GM12878 (cell line): ENCODE results near the gene KRTAP5-10. TPM values are rescaled to one million over a fixed set of nuclear protein-coding genes. Genes with fewer than 3 reads are reported as not detected.
A peak's percentile ranks its signal among the peaks of the same experiment; 100 is the strongest.

Experiments used
- ATAC-seq: fragments of 200-7000 bp; cut with Tn5 transposase; 3 replicates; pipeline ENCODE4 v1.9.1; 2020; ENCODE audit warnings: mild to moderate bottlenecking, moderate library complexity
- BruUV-seq: library from RNA; stranded (reverse); fragments of 400-500 nt; replicated peaks from 2 replicates; lab custom pipeline; 2021; lab: Mats Ljungman, UMichigan
- CTCF ChIA-PET: fragments of 300-600 bp; sonication (Branson Sonifier 250); formaldehyde crosslinking; extraction: SDS; loops from one replicate; lab custom pipeline; 2021; ENCODE audit warnings: inconsistent platforms; lab: Yijun Ruan, JAX
- POLR2A ChIA-PET: fragments of 350-600 bp; formaldehyde crosslinking; extraction: SDS; loops from one replicate; lab custom pipeline; 2021; ENCODE audit warnings: inconsistent platforms; lab: Charles Lee
- RAD21 ChIA-PET: fragments of 300-600 bp; sonication (Branson Sonifier 250); formaldehyde crosslinking; loops from one replicate; lab custom pipeline; 2023; ENCODE audit warnings: antibody characterized with exemption; ENCODE audit not compliant: unreplicated experiment; lab: Charles Lee
- SMC1A ChIA-PET: fragments of 300-600 bp; sonication (Branson Sonifier 250); formaldehyde crosslinking; loops from one replicate; lab custom pipeline; 2023; ENCODE audit not compliant: unreplicated experiment, uncharacterized antibody; lab: Charles Lee
- DNase-seq: peaks from one replicate; pipeline ENCODE4 v3.0.0-alpha.2; 2011; ENCODE audit warnings: low read depth, low spot score
- FAIRE-seq: peaks from 3 replicates; lab custom pipeline; 2011; peaks lifted over from hg19 to GRCh38; lab: Jason Lieb, UNC
- H2AFZ ChIP-seq: 2 replicates; pipeline ENCODE4 v1.6.0; 2011; ENCODE audit warnings: low read depth, low read length, control low read depth; ENCODE audit not compliant: control insufficient read depth
- H3K27ac ChIP-seq: 2 replicates; pipeline ENCODE4 v1.5.1; 2011; ENCODE audit warnings: control low read depth; ENCODE audit not compliant: control insufficient read depth, insufficient read depth
- H3K27me3 ChIP-seq, 2 experiments: replicated peaks in 1 of 2; 2 replicates each; pipeline versions ENCODE4 v1.6.0 to v1.6.1; 2011; ENCODE audit warnings: low read length in 1 of 2; ENCODE audit not compliant: control insufficient read depth in 2 of 2, insufficient read depth in 2 of 2
- H3K36me3 ChIP-seq, 2 experiments: 2 replicates each; pipeline ENCODE4 v1.5.1; 2011; ENCODE audit warnings: low read length in 1 of 2; ENCODE audit not compliant: control insufficient read depth in 2 of 2, insufficient read depth in 2 of 2
- H3K4me1 ChIP-seq: 2 replicates; pipeline ENCODE4 v1.6.1; 2011; ENCODE audit warnings: mild to moderate bottlenecking, low read length, moderate library complexity, mixed read lengths; ENCODE audit not compliant: control insufficient read depth, insufficient read depth
- H3K4me2 ChIP-seq: 2 replicates; pipeline ENCODE4 v1.6.0; 2011; ENCODE audit warnings: control low read depth; ENCODE audit not compliant: control insufficient read depth, insufficient read depth
- H3K4me3 ChIP-seq: fragments of 200-600 bp; sonication (generic); 2 replicates; pipeline ENCODE4 v1.5.1; 2016
- H3K79me2 ChIP-seq: 2 replicates; pipeline ENCODE4 v1.6.0; 2011; ENCODE audit warnings: low read length; ENCODE audit not compliant: control insufficient read depth, insufficient read depth
- H3K9ac ChIP-seq: 2 replicates; pipeline ENCODE4 v1.8.0; 2011; ENCODE audit warnings: low read length, control low read depth, mixed read lengths; ENCODE audit not compliant: control insufficient read depth, insufficient read depth
- H3K9me3 ChIP-seq: replicated peaks from 3 replicates; pipeline ENCODE4 v1.5.1; 2011; ENCODE audit warnings: mild to moderate bottlenecking, low read length; ENCODE audit not compliant: control insufficient read depth, insufficient read depth
- H4K20me1 ChIP-seq: 2 replicates; pipeline ENCODE4 v1.6.0; 2011; ENCODE audit not compliant: control insufficient read depth, insufficient read depth
- BACH1 ChIP-seq: fragments of 450-650 bp; IDR thresholded peaks from 2 replicates; pipeline ENCODE4 v1.6.1; 2017; ENCODE audit warnings: mild to moderate bottlenecking, borderline replicate concordance
- BHLHE40 ChIP-seq, 2 experiments: fragments of 450-650 bp in 1 of 2; IDR thresholded peaks; 2 replicates each; pipeline ENCODE4 v1.6.1; 2011 to 2017; ENCODE audit warnings: low read depth in 2 of 2, borderline replicate concordance in 1 of 2, improper control_type of control experiment in 1 of 2, low read length in 1 of 2, mild to moderate bottlenecking in 1 of 2
- BRCA1 ChIP-seq: IDR thresholded peaks from 2 replicates; pipeline ENCODE4 v1.6.1; 2011; ENCODE audit warnings: low read depth, low read length, improper control_type of control experiment
- CEBPB ChIP-seq, 2 experiments: fragments of 150-350 bp in 1 of 2; IDR thresholded peaks; 2 replicates each; pipeline ENCODE4 v1.6.1; 2012 to 2014; ENCODE audit warnings: low read depth in 2 of 2, low read length in 2 of 2, borderline replicate concordance in 1 of 2, inconsistent platforms in 1 of 2
- EED ChIP-seq: sonication (generic); IDR thresholded peaks from 2 replicates; pipeline ENCODE4 v1.6.1; 2016; ENCODE audit warnings: antibody characterized with exemption, low read depth
- IKZF2 ChIP-seq, 2 experiments: fragments of 450-650 bp; IDR thresholded peaks; 2 replicates each; pipeline ENCODE4 v1.6.1; 2017; ENCODE audit warnings: mild to moderate bottlenecking in 2 of 2, moderate library complexity in 2 of 2
- JUNB ChIP-seq: IDR thresholded peaks from 2 replicates; pipeline ENCODE4 v1.6.1; 2016; ENCODE audit warnings: antibody characterized with exemption, mild to moderate bottlenecking
- NFIC ChIP-seq: IDR thresholded peaks from 2 replicates; pipeline ENCODE4 v1.6.1; 2012; ENCODE audit warnings: low read depth, mild to moderate bottlenecking, inconsistent platforms, low read length, moderate library complexity
- NFYA ChIP-seq: IDR thresholded peaks from 2 replicates; pipeline ENCODE4 v1.6.1; 2011; ENCODE audit warnings: low read depth, mild to moderate bottlenecking, low read length, improper control_type of control experiment, borderline replicate concordance
- NR2C1 ChIP-seq: fragments of 450-650 bp; IDR thresholded peaks from 2 replicates; pipeline ENCODE4 v1.6.1; 2017; ENCODE audit warnings: antibody characterized with exemption, mild to moderate bottlenecking, moderate library complexity
- POLR2AphosphoS5 ChIP-seq: IDR thresholded peaks from 2 replicates; pipeline ENCODE4 v1.6.1; 2011; ENCODE audit warnings: mild to moderate bottlenecking, low read length, inconsistent platforms
- RUNX3 ChIP-seq: IDR thresholded peaks from 2 replicates; pipeline ENCODE4 v1.6.1; 2012; ENCODE audit warnings: low read length, inconsistent platforms
- SPI1 ChIP-seq: IDR thresholded peaks from 2 replicates; pipeline ENCODE4 v1.6.1; 2011; ENCODE audit warnings: low read depth, mild to moderate bottlenecking, low read length, moderate library complexity, borderline replicate concordance; ENCODE audit not compliant: insufficient read depth
- TCF7 ChIP-seq: IDR thresholded peaks from 2 replicates; pipeline ENCODE4 v1.6.1; 2014; ENCODE audit warnings: antibody characterized with exemption, borderline replicate concordance
- WGBS: methylation state at CpG from one replicate; pipeline ENCODE4 v1.1.6; 2016; ENCODE audit warnings: low lambda C conversion rate; ENCODE audit not compliant: insufficient replicate concordance, insufficient coverage; ENCODE audit errors: missing lambda C conversion rate; 5-methylcytosine and 5-hydroxymethylcytosine counted together
- in situ Hi-C: fragments of 300-500 bp; cut with MboI; formaldehyde crosslinking; loops from 9 replicates; pipeline ENCODE4 v1.14.3; 2018; ENCODE audit warnings: mixed read lengths
- intact Hi-C: fragments of 100-400 bp; cut with micrococcal nuclease; formaldehyde crosslinking; loops from one replicate; pipeline ENCODE4 v1.14.2; 2022; ENCODE audit not compliant: unreplicated experiment
- polyA plus RNA-seq, 11 experiments: library from polyadenylated mRNA; depleted of rRNA in 4 of 11; unstranded in 6 of 11; stranded (reverse) in 5 of 11; fragments of >200 nt; fragmentation: Nextera tagmentation in 4 of 11; fragmentation: Illumina TruSeq in 1 of 11; extraction: Ambion mirVana in 4 of 11; extraction: Trizol in 1 of 11; gene quantifications; 1 replicate in 1 of 11; 2 replicates in 10 of 11; pipeline versions ENCODE4 v1.2.1 to v1.2.3, GENCODE V29; 2011 to 2016; ENCODE audit warnings: inconsistent platforms in 2 of 11, missing spikeins in 2 of 11, low read depth in 1 of 11
- total RNA-seq, 4 experiments: library from RNA; depleted of rRNA in 3 of 4; stranded (reverse); fragments of >200 nt in 3 of 4; fragmentation: Illumina TruSeq in 1 of 4; extraction: Trizol in 1 of 4; gene quantifications; 2 replicates each; pipeline versions ENCODE4 v1.2.1 to v1.2.3, GENCODE V29; 2013 to 2021
- TF ChIP-seq, protein P1 (sequence below): fragments of 150-350 bp; IDR thresholded peaks from 2 replicates; pipeline ENCODE4 v1.6.1; 2016; ENCODE audit warnings: low read depth, low read length

KRTAP5-10 gene
- total and polyA plus RNA-seq, 10 of the 15 experiments (the other 5 are each of a cell fraction or from before 2014, with no cell fraction given), result 0.06 to 0.10 (median 0.06) TPM; not detected in 7

DNA sequence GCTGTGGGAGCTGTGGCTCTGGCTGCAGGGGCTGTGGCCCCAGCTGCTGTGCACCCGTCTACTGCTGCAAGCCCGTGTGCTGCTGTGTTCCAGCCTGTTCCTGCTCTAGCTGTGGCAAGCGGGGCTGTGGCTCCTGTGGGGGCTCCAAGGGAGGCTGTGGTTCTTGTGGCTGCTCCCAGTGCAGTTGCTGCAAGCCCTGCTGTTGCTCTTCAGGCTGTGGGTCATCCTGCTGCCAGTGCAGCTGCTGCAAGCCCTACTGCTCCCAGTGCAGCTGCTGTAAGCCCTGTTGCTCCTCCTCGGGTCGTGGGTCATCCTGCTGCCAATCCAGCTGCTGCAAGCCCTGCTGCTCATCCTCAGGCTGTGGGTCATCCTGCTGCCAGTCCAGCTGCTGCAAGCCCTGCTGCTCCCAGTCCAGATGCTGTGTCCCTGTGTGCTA is 16.6 kb upstream of the KRTAP5-10 start:
- Histone ChIP-seq H4K20me1 (no peaks in the 10 kb centered on the region), H3K9me3 (peaks cover 9% of the 10 kb centered on the region), H3K4me2 (no peak overlapping the region), H3K9ac (no peak overlapping the region), H3K27ac (no peak overlapping the region), H3K36me3 (no peaks in the 10 kb centered on the region), H2AFZ (no peak overlapping the region), H3K4me3 (no peak overlapping the region), H3K27me3 (no peaks in the 10 kb centered on the region), H3K4me1 (peaks cover 20% of the 10 kb centered on the region), H3K79me2 (no peaks in the 10 kb centered on the region)
- DNase-seq (no peak), FAIRE-seq (no peak), ATAC-seq (no peak)
- BruUV-seq, result no TSS peak
- TF ChIP-seq RUNX3 (peak; percentile 57), BHLHE40 (IDR thresholded peaks at IDR 0.05; ENCODE audit: borderline replicate concordance in 1 of 2, low read depth in 2 of 2, low read length in 1 of 2) (no peak), NR2C1 (no peak)
- CTCF ChIA-PET, result interaction anchor here (1.6 kb wide), 1 partner anchor 18 kb away, joined by 3 read pairs; no protein-coding TSS in a partner anchor
- RAD21 ChIA-PET, result no interaction called here
- intact Hi-C loops, result no loop called here
- SMC1A ChIA-PET, result no interaction called here
- POLR2A ChIA-PET, result no interaction called here
- WGBS, result 0% methylated on average over 5 of the region's 5 CpGs
- in situ Hi-C loops, result no loop called here

DNA sequence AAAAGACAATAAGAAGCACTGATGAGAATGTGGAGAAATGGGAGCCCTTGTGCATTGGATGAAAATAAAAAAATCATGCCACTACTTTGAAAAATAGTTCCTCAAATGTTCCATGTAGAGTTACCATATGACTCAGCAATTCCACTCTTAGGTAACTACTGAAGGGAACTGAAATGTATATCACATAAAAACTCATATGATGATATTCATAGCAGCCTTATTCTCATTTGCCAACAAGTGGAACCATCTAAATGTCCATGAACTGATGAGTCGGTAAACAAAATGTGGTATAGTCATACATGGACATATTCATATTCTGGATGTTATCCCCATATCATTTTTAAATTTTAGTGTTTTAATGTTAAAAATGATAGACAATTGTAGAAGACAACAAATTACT is 13.7 kb upstream of the KRTAP5-10 start:
- ChIA-PET POLR2A (no interaction called here), RAD21 (no interaction called here), CTCF (interaction anchor here (1.4 kb wide), 1 partner anchor 11 kb away, joined by 7 read pairs; no protein-coding TSS in a partner anchor), SMC1A (no interaction called here)
- Histone ChIP-seq H3K4me2 (no peak overlapping the region), H4K20me1 (no peaks in the 10 kb centered on the region), H3K9ac (no peak overlapping the region), H2AFZ (no peak overlapping the region), H3K4me3 (no peak overlapping the region), H3K4me1 (peaks cover 16% of the 10 kb centered on the region), H3K9me3 (no peaks in the 10 kb centered on the region), H3K27me3 (no peaks in the 10 kb centered on the region), H3K79me2 (no peaks in the 10 kb centered on the region), H3K27ac (no peak overlapping the region), H3K36me3 (no peaks in the 10 kb centered on the region)
- WGBS, result 4% methylated on average over 1 of the region's 1 CpG
- no peak for FAIRE-seq
- ATAC-seq, result peak; percentile 24; the same call in 2 of the 3 replicates
- in situ Hi-C loops, result no loop called here
- intact Hi-C loops, result no loop called here
- no peak for DNase-seq
- no TSS peak for BruUV-seq
- TF ChIP-seq SPI1 (peak; percentile 43; the same call in 1 of the 2 replicates), NFYA (no peak), NR2C1 (no peak), NFIC (peak; percentile 48; the same call in 1 of the 2 replicates), BRCA1 (no peak), JUNB (peak; percentile 75), EED (0 out of 2 replicates have a peak, but pooled peaks have one; percentile 46), RUNX3 (peak; percentile 33; the same call in 1 of the 2 replicates), CEBPB (IDR thresholded peaks at IDR 0.05; ENCODE audit: borderline replicate concordance in 1 of 2, low read depth in 2 of 2, low read length in 2 of 2) (no peak), POLR2AphosphoS5 (no peak), BACH1 (peak; percentile 53; the same call in 1 of the 2 replicates), TCF7 (no peak), IKZF2 (IDR thresholded peaks at IDR 0.05) (peak; percentile 22 to 37; a peak in 2 of 4 replicates)
- TF ChIP-seq, protein P1, sequence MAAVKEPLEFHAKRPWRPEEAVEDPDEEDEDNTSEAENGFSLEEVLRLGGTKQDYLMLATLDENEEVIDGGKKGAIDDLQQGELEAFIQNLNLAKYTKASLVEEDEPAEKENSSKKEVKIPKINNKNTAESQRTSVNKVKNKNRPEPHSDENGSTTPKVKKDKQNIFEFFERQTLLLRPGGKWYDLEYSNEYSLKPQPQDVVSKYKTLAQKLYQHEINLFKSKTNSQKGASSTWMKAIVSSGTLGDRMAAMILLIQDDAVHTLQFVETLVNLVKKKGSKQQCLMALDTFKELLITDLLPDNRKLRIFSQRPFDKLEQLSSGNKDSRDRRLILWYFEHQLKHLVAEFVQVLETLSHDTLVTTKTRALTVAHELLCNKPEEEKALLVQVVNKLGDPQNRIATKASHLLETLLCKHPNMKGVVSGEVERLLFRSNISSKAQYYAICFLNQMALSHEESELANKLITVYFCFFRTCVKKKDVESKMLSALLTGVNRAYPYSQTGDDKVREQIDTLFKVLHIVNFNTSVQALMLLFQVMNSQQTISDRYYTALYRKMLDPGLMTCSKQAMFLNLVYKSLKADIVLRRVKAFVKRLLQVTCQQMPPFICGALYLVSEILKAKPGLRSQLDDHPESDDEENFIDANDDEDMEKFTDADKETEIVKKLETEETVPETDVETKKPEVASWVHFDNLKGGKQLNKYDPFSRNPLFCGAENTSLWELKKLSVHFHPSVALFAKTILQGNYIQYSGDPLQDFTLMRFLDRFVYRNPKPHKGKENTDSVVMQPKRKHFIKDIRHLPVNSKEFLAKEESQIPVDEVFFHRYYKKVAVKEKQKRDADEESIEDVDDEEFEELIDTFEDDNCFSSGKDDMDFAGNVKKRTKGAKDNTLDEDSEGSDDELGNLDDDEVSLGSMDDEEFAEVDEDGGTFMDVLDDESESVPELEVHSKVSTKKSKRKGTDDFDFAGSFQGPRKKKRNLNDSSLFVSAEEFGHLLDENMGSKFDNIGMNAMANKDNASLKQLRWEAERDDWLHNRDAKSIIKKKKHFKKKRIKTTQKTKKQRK, result no peak
